22Rv1 (cell line): ENCODE measurements around the gene AIFM1.
A peak's percentile ranks its signal among the peaks of the same experiment; 100 is the strongest.
"Not testable (repeated sequence)": the region's sequence is repeated elsewhere in the genome, so short reads cannot be mapped to it uniquely, and the experiment has no call there.

Experiments used
- H3K27ac ChIP-seq: fragments of 450-650 bp; 2 replicates; pipeline ENCODE4 v1.5.1; 2017
- ZFX ChIP-seq: fragments of 450-650 bp; IDR thresholded peaks from 2 replicates; pipeline ENCODE4 v1.6.1; 2017; ENCODE audit warnings: antibody characterized with exemption, borderline replicate concordance
- TF ChIP-seq, protein P1 (sequence below): fragments of 450-650 bp; IDR thresholded peaks from 2 replicates; pipeline ENCODE4 v1.5.1; 2017; ENCODE audit warnings: mild to moderate bottlenecking

AIFM1 gene

DNA sequence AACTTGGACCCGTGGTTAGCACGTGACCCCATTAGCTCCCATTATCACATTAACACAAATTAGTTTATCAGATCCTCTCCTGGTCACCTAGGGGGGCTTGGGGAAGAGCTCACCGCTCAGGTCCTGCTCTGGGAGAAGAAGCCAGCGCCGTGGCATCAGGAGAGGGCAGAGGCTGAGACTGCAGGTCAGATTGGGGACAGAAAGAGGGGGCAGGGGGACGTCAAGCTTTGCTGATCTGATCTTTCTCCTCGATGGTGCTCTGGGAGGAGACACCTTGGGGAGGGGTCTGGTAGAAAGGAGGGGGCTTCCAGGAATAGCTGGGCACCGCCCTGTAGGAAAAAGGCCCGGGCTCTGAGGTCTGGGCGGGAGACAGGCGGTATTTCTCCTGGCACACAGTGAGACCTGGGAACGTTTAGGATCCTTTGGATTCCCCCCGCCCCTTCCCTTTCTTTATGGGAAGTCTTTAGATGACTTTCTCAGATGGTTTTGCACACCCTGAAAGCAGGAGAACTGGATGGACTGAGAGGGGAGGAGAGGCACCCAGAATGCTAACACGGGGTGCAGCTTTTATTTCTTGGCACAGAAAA lies 46.2 kb downstream of the AIFM1 start:
- TF ChIP-seq ZFX: no peak
- TF ChIP-seq, protein P1, sequence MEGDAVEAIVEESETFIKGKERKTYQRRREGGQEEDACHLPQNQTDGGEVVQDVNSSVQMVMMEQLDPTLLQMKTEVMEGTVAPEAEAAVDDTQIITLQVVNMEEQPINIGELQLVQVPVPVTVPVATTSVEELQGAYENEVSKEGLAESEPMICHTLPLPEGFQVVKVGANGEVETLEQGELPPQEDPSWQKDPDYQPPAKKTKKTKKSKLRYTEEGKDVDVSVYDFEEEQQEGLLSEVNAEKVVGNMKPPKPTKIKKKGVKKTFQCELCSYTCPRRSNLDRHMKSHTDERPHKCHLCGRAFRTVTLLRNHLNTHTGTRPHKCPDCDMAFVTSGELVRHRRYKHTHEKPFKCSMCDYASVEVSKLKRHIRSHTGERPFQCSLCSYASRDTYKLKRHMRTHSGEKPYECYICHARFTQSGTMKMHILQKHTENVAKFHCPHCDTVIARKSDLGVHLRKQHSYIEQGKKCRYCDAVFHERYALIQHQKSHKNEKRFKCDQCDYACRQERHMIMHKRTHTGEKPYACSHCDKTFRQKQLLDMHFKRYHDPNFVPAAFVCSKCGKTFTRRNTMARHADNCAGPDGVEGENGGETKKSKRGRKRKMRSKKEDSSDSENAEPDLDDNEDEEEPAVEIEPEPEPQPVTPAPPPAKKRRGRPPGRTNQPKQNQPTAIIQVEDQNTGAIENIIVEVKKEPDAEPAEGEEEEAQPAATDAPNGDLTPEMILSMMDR: no peak
- H3K27ac ChIP-seq: no peak overlapping the region

DNA sequence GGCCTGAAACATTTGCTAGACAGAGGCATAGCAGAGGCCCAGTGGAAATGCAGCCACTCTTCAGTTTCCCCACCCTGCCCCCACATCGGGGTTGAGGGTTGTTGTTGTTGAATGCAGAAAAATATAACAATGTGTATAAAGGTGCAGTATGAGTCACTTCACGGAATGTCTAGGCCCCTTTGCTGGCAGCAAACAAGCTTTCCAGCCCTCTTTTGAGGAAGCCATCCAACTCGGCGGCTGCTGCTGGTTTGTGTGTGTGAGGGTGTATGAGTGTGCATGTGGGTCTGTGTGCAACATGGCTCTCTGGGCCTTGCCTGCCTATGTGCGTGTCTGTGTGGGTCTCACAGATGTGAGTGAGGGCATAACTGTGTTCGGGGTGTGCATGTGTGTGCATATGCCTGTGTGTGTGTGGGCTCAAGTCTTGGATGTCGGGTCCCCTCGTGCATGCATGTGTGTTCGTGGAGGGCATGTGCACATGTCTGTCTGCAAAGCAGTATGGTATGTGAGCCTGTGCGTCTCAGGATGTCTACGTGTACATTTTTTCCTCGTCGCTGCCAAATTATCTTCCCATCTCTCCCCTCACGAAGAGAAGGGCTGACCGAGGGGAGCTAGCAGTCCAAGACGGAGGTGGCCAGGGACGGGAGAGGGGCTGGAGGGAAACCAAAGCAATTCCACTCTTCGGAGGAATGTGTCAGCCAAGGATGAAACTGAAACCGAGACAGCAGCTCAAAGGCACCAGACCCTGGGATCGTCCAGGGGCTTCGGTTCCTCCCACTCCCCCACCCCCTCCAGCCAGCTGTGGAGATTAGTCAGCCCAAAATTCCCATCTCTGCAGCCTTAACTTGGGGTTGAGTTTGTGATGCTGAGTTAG lies 47.0 kb downstream of the AIFM1 start:
- TF ChIP-seq, protein P1: no peak
- no peak for TF ChIP-seq ZFX
- no peak overlapping the region for H3K27ac ChIP-seq

DNA sequence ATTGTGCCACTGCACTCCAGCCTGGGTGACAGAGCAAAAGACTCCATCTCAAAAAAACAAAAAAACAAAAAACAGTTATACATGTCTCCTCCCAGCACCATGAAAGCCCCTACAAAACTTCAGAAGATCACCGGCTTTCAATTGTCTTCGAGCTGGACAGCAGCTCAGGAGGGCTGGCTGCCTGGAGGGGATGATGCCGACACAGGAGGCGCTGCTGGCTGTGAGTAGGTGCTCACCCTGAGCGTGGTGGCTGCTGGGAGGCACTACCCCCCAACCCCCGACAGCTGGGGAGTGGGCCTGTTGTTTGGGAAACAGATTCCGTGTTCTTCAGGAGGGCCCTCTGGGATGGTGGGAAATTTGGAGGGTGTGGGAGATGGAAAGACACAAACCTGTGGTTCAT lies 48.5 kb downstream of the AIFM1 start:
- TF ChIP-seq, protein P1: no peak
- no peak for TF ChIP-seq ZFX
- no peak overlapping the region for H3K27ac ChIP-seq

DNA sequence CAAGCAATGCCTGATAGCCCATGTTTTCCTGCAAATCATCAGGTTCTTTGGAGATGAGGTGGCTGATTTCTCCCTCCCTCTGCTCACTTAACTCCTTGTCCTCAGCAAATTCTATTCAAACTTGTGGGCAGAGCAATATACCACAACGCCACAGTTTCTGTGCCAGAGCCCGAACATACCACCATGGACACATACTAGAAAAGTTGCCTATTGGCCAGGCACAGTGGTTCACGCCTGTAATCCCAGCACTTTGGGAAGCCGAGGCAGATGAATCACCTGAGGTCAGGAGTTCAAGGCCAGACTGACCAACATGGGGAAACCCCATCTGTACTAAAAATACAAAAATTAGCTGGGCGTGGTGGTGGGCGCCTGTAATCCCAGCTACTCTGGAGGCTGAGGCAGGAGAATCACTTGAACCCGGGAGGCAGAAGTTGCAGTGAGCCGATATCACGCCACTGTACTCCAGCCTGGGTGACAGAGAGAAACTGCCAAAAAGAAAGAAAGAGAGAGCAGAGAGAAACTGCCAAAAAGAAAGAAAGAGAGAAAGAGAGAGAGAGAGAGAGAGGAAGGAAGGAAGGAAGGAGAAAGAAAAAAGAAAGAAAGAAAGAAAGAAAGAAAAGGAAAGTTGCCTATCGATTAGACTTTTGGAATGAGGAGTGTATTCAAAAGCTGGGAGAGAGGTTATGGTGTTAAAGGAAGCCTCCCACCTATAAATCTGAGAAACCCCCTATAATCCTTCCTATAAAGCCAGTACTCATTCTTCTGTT lies 50.3 kb downstream of the AIFM1 start:
- not testable (repeated sequence) for H3K27ac ChIP-seq

DNA sequence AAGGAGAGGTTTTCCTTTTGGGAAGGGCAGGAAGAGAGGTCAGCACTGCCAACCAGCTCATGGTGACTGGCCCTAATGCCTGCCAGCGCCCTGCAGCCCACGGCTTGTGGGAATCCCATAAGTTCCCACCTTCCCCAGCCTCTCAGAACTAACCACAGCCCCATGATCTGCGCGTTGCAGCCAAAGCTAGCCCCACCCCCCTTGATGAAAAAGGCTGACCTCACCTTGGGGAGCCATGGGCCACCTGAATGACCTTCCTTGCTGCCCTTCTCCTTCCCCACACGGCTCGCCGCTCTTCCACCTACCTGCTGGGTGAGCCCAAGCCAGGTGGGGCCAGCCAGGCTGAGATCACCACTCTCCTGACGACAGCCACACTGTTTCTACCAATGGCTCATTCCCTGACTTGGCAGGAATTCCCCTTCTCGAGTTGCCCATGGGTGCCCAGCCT lies 51.5 kb downstream of the AIFM1 start:
- H3K27ac ChIP-seq: no peak overlapping the region

DNA sequence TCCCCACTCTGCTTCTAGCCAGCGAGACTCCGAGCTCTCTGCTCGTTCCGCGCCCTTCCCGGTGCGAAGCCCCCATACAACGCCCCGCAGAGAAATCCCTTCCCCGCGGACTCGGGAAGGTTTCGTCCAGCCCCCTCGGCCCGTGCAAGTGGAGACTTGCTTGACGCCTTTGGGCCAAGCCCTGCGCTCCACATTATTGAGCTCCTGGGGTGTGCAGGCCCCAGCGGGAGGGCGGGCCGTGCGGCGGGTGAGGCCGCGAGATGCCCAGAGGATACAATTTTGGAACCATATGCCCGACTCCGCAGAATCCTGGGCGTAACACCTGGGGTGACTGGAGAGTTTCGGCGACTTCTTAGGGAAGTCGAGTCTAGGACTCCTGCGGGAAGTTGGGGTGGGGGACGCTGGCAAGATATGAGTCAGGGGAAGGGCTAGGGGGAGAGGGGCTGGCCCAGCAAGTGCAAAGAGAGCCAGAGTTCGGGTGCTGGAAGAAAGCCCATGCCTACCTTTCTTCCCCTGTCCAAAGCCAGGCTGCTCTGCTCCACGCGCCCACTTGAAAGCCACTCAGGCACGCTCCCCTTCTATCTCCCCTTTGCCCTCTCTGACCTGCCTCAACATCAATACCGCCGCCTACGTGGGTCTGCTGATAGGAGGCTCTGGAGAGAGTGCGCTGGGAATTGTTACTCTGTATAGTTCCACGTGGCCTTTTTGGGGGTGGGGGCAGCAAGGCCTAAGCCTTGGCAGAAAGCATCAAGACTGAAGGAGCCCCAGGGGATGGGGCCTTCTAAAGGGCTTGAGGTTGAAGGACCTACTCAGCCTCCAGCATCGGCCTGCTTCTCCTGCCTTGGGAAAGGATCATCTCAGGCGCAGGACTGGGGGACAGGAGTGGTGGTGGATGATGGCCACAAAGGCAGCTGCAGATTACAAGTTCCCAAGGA lies 54.2 kb downstream of the AIFM1 start:
- H3K27ac ChIP-seq: peak overlapping the region; percentile 83
- TF ChIP-seq, protein P1: no peak
- TF ChIP-seq ZFX: no peak

More for the DNA sequence above, 51.5 kb downstream of the AIFM1 start:
- TF ChIP-seq, protein P1: no peak
- no peak for TF ChIP-seq ZFX
